HG03575 (cell line): ENCODE results near the gene APBB2.

Experiments used
- ATAC-seq: cut with Tn5 transposase; IDR thresholded peaks from one replicate; pipeline ENCODE4 v1.9.1; 2021; ENCODE audit not compliant: unreplicated experiment, insufficient number of reproducible peaks, low FRiP score; ENCODE audit errors: extremely low read depth

Gene APBB2

DNA sequence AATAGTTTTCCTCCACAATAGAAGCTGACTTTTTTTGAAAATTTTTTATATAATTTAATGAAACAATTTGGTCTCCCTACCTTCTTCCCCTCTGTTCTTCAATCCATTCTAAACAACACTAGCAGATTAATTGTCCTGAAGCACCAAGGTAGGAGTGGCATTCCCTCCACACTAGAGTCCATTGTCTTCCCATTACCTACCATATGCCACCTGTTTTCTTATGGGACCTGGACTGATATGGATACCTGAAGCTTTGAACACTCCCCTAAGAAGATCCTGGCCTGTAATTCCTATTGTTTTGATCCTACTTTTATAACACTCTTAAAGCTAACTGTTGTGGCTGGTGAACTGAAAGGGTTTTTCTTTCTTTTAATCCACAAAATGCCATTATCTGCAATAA, 92.0 kb downstream of the APBB2 start:
- no peak for ATAC-seq

DNA sequence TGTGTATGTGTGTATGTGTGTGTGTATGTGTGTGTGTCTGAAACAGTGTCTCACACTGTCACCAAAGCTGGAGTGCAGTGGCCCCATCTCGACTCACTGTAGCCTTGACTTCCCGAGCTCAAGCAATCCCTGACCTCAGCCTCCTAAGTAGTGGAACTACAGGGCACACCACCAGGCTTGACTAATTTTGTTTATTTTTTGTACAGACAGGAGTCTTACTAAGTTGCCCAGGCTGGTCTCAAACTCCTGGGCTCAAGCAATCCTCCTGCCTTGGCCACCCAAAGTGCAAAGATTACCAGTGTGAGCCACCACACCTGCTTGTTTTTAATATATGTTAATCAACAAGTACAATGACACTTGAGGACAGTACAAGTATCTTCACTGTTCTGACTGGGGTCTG, 92.4 kb downstream of the APBB2 start:
- no peak for ATAC-seq

DNA sequence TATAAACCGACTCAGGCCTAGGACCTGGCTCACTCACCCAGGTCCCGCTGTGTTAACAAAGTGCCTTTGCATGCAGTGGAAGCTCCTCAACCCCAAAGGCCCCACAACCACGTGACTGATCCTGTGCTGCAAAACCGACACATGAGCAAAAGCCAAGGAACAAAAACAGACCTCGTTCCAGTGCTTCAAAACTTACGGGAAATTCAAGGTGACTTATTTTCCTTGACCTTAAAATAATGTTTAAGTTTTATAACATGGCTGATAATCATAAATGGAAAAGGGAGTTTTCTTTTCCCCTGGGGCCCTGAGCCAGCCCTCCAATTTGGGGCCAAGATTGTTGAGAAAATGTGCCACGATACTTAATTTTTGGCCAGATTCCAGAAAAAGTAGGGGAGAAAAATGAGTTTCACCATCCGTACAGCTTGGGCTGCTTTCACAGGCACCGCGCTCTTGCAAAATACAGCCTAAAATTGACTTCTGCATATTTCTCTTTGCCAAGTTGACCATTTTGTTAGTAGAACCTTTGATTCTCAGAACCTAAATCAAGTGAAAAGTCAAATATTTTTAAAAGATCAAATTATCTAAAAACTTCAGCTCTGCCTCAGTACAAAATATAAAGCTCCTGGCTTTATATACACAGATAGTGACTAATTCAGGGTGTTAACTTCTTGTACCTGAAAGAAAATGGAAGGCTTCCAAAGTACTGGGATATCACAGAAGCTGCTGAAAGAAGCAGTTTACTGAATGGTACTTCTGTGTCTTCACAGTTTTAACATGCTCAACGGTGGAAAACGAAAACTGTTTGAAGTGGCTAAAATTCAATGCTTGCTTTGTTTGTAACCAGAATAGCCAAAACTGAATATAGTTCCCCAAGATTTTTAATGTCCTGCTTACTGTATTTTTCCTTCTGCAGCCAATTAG, 93.8 kb downstream of the APBB2 start:
- ATAC-seq: no peak

DNA sequence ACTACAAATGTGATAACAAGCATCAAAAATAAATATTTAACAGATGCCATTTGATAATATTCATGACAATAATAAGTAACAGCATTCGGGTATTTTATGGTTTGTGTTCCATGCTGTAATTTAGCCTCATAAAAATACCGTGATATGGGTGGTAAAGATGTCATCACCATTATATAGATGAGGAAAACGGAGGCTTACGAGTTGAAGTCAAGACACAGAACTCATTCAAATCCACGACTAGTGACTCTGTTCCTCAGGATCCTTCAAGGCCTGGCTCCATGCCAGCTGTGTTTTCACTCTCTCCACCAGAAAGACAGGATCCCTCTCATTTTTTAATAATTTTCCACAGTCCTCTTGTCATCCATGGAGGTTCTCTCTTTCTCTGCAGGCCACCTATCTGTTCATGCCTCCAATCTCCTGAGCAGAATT, 94.5 kb downstream of the APBB2 start:
- ATAC-seq: no peak

DNA sequence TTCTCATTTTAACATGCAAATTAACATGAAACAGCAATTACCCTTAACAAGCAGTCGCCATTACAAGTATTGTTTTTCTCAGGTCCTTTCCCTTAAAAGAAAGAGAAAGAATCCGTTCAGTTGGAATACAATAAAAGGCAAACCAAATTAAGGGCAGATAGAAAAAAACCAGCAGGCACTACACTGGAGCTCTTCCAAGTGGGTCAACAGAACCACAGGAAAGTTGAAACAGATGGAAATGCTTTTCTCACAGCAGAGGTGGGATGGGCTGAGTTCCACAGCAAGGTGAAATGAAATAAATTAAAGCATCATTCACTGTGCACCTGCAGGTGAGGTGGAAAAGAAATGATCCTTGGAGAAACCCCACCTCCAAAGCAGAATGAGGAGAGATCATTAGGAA, 102.6 kb downstream of the APBB2 start:
- ATAC-seq: no peak

DNA sequence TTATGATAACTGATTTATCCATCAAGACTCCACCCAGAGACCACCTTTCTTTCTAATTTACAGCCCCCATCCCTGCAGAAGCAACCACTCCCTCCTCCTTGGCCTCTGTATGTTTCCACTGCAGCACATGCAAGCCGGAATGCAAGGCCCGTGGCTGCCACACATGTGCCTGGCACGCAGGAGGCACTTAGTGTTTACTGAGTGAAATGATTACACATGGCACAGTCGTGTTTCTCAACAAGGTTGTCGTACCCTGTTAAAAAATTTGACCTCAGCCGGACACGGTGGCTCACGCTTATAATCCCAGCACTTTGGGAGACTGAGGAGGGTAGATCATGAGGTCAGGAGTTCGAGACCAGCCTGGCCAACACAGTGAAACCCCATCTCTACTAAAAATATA, 104.3 kb downstream of the APBB2 start:
- no peak for ATAC-seq

DNA sequence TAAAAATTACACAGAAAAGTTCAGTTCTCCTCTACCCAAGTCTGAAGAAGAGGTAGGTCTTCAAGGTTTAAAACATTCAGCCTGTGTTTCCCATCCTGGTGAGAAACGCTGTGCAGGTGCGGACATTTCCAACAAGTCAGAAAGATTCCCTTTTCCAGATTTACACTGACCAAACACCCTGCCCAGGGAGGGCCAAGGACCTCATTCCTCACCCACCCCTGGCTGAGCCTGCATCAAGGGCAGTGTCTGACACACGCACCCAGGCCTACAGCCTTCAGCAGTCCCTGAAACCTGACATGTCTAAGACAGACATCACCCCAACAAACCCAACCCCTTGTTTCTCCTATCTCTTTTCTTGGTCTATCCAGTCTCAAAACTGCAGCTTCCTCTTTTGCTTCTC, 105.9 kb downstream of the APBB2 start:
- no peak for ATAC-seq

DNA sequence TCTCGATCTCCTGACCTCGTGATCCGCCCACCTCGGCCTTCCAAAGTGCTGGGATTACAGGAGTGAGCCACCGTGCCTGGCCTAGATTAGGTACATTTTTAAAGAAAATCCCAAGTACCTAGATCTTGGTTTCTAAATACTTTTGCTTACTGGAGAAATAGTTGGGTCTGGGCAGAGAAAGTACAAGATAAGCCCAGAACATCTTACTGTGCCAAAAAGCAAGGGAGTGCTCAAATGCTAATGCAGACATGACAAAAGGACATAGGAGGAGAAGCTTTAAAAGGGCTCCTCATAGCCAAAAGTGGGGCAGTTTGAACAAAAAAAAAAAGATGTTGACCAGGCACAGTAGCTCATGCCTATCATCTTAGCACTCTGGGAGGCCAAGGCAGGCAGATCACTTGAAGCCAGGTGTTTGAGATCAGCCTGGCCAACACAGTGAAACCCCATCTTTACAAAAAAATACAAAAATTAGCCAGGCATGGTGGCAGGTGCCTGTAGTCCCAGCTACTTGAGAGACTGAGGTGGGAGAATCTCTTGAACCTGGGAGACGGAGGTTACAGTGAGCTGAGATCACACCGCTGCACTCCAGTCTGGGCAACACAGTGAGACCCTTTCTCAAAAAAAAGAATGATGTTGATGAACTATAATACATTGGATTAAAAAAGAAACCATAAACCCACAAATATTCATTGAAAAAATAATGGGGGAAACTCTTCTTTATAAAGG, 107.5 kb downstream of the APBB2 start:
- ATAC-seq: no peak

DNA sequence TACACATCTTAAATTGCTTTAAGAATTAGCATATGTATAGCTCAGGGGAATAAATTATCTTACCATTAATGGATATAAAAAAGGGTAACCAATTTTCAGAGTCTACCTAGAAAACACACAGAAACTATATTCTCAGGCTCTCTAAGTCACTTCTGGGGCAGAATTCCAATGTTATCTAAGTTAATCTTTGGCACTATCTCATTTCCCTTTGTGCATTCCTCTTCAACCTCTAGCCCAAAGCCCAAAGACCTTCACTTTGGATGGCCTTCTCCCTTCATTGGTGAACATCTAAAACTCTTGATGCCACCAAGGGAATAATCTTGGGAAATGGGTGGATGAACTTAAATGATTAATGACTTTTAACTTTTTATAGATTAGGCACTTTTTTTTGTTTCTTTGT, 108.3 kb downstream of the APBB2 start:
- ATAC-seq: no peak

DNA sequence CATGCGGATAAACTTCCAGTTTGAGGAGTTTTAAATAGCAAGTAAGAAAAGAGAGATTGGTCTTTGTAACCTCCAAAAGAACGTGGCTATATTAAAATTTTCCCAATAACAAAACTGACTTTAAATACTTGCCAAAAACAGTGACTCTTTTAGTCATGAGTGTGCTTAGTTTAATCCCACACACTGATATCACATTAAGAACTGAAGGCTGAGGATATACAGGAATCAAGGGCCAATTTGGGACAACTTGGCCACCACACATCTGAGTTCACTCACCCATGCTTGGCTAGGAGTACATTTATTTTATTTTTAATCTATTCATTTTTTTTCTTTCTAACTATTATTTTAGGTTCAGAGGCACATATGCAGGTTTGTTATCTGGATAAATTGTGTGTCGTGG, 110.2 kb downstream of the APBB2 start:
- ATAC-seq: no peak

DNA sequence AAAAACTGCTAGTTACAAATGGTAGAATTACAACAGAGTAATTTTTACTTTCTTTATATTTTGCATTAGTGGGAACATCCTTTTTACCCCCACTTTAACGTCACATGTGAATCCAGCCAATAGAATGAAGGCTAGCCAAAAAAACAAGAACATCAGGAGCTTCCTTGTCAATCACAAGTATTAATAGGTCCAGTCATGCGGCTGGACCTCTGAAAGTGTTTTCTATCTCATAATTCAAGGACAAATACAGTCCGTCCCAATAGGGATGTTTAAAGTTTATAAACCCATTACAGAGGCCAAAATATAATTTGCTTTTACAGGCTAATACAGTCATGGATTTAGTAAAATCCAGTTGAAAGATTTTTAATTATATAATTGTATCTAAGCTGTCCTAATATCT, 110.7 kb downstream of the APBB2 start:
- ATAC-seq: no peak

DNA sequence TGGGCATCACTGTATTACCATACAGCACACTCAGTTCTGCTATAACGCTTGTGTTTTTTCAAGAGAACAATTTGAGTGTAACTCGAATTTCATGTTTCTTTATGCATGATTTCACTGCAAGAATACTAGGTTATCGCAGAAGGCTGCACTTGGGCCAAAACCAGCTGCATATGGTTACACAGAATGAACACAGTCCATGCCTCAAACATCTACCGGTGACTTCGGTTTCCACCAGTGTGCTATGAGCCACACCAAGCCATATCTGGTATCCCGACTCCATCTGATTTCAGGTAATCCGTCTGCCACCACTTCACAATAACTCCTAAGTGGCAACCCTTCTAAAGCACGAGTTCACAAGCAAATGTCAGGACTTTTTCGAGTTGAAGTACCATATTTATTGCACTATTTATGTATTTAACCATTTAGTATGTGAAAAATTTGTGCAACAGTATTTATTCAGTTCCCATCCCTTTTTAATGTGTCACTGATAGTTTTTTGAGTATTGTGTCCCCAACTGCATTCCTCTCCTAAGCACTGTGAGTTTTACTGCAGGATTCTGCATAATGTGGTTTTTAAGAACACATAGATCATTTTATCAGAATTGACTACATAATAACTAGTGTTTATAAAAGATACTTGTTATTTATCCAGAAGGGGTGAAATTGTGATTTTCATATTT, 111.8 kb downstream of the APBB2 start:
- no peak for ATAC-seq

DNA sequence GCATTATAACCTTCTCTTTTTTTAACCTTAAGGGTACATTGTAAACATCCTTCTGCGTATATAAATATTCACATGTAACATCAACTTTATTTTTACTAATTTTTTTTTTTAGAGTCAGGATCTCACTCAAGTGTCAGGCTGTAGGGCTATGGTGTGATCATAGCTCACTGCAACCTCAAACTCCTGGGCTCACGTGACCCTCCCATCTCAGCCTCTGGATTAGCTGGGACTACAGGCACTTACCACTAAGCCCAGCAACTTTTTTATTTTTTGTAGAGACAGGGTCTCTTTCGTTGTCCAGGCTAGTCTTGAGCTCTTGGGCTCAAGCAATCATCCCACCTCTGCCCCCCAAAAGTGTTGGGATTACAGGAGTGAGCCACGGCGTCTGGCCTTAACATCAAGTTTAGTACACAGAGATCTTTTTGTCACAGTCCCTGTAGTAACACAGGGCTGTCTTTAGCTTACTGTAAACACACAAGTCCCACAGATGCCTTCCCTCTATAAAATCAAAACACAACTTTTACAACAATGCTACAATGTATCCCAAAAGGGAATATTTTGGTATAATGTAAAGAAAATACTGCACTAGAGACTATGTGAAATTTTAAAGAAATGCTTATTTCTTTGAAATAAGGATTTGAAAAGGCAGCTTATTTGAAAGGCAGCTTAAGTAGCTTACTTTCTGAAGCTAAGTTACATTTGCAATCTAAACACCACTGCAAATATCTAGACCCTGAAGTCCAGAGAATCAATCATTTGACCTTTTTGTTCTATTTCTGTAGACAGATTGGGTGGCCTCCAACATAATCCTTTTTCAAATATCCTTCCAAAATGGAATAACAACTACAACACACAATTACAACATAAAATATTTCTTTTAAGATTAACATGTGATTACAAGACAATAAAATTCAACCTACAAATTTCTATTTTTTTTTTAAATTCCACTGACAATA, 116.0 kb downstream of the APBB2 start:
- no peak for ATAC-seq

DNA sequence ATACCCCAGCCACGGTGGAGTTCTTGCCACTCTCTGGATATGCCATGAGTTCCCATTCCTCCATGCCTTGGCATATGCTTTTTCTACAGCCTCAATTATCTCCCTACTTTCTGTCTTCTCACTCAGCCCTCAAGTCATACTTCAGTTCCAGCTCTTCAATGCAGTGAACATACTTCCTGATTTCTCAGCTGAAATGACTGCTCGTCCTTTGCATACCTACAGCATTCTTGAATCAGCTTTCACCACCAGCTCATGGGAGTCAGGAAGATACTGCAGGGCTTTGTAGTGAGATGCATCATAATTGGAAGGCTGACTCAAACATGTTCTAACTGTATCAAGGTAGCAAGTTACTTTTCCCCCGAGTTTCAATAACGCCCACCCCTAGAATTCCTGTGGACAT, 118.4 kb downstream of the APBB2 start:
- ATAC-seq: no peak

DNA sequence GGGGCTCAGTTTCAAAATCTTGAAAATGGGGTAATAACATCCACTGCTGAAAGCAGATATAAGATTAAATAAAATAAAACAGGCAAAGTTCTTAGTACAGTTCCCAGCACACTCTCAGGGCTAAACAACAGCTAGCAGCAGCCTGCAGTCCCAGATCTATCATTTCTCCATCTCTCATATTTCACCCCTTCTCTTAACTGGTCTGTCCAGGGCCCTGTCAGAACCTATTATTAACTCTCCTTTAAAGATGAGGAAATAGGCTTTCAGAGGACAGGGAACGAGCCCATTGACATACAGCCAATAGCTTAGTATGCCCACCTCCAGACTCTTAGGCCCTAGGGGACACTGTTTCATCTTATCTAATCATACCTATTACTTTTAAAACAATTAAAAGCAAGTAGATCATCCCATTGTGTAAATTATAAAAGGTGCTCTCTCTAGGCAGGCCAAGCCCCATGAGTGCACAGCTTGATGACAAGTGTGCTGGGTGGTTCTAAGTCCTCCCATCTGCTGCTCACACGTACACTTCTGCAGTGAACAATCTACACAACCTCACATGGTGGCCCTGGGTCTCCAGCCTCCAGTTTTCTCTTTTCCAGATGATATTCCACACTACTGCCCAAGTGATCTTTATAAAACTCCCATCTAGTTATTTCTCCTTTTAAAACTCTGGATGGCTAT, 119.0 kb downstream of the APBB2 start:
- ATAC-seq: no peak

DNA sequence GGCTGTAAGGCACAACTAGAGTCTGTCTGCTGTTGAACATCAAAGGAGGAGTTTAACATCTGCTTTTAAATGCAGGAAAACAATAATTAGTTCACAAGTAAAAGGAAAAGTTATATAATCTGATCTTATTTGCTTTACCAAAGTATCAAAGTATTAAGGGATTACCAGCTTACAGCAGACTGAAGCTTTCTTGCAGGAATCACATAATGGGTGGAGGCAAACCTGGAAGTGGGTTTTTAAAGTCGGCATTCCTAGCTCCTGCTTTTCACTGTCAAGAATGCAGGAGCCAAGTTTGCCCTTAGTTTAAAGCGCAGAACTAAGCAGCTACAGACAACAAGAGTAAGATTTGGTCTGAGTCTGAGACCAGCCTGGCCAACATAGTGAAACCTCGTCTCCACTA, 122.2 kb downstream of the APBB2 start:
- ATAC-seq: no peak

DNA sequence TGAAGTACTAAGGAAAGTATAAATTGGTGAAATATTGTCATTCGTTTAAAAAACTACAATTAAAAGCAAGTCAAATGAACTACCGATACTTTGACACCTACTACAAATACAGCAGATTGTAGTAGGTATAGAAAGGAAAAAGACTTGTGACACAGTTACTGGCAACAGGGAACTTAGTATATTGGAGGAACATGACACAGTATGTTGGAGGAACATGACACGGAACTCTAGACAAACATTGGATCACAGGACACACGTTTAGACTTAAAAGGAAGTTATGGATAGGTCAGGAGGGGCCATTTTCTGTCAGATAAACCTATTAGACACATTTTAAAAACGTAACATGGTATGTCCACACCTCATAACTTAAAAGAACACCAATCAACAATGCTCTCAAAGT, 132.5 kb downstream of the APBB2 start:
- no peak for ATAC-seq

DNA sequence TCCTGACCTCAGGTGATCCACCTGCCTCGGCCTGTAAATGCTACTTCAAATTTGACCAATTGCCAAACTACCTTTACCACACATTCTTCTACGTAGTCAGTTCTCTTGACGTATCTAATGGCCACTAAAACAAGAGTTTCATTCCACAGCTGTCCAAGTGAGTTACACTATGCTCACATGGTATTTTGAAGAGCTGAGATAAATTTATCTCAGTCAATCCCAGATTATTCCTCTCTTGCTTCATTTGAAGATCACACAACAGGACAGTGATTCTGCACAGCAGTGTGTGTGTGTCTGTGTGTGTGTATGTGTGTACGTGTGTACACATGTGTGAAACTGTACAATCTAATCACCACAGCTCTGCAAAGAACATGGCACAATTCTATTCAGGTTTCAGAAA, 133.4 kb downstream of the APBB2 start:
- no peak for ATAC-seq
